Measurements from ENCODE around the gene PPM1F.
"Not testable (repeated sequence)": the region's sequence is repeated elsewhere in the genome, so short reads cannot be mapped to it uniquely, and the experiment has no call there.

Gene PPM1F

GRCh38 chr22:21898354-21898896 lies 54.2 kb downstream of the PPM1F start:
- DNase-seq (ENCODE audit: extremely low read depth in 1 of 2, low read depth in 1 of 2), result no peak

- DNase-seq (ENCODE audit: extremely low read depth in 1 of 2, low read depth in 1 of 2), result no peak
Observed at GRCh38 chr22:21896951-21897513, 55.6 kb downstream of the PPM1F start.

GRCh38 chr22:21896275-21896674 lies 56.4 kb downstream of the PPM1F start:
- DNase-seq (ENCODE audit: extremely low read depth in 1 of 2, low read depth in 1 of 2), result not testable (repeated sequence)

- no peak for DNase-seq (ENCODE audit: extremely low read depth in 1 of 2, low read depth in 1 of 2)
Observed at GRCh38 chr22:21894799-21895198, 57.8 kb downstream of the PPM1F start.

GRCh38 chr22:21889251-21889990 lies 63.2 kb downstream of the PPM1F start:
- no peak for DNase-seq (ENCODE audit: extremely low read depth in 1 of 2, low read depth in 1 of 2)

GRCh38 chr22:21887841-21888240 lies 64.8 kb downstream of the PPM1F start:
- no peak for DNase-seq (ENCODE audit: extremely low read depth in 1 of 2, low read depth in 1 of 2)

GRCh38 chr22:21883930-21884329 lies 68.7 kb downstream of the PPM1F start:
- not testable (repeated sequence) for DNase-seq (ENCODE audit: extremely low read depth in 1 of 2, low read depth in 1 of 2)

- DNase-seq (ENCODE audit: extremely low read depth in 1 of 2, low read depth in 1 of 2), result not testable (repeated sequence)
Observed at GRCh38 chr22:21882754-21883333, 69.8 kb downstream of the PPM1F start.

GRCh38 chr22:21881841-21882753 lies 70.6 kb downstream of the PPM1F start:
- DNase-seq (ENCODE audit: extremely low read depth in 1 of 2, low read depth in 1 of 2), result no peak

- DNase-seq (ENCODE audit: extremely low read depth in 1 of 2, low read depth in 1 of 2), result no peak
Observed at GRCh38 chr22:21876486-21877176, 76.0 kb downstream of the PPM1F start.

GRCh38 chr22:21874953-21875352 lies 77.7 kb downstream of the PPM1F start:
- DNase-seq (ENCODE audit: extremely low read depth in 1 of 2, low read depth in 1 of 2), result not testable (repeated sequence)

- no peak for DNase-seq (ENCODE audit: extremely low read depth in 1 of 2, low read depth in 1 of 2)
Observed at GRCh38 chr22:21873619-21874018, 79.0 kb downstream of the PPM1F start.

GRCh38 chr22:21872741-21873140 lies 79.9 kb downstream of the PPM1F start:
- DNase-seq (ENCODE audit: extremely low read depth in 1 of 2, low read depth in 1 of 2), result not testable (repeated sequence)

All from activated CD8-positive, alpha-beta memory T cell treated with anti-CD3 and anti-CD28 coated beads for 1 hour (primary cell).